GM21515 (cell line): ENCODE results near the gene C5orf24.

Experiments
- ATAC-seq: cut with Tn5 transposase; IDR thresholded peaks from one replicate; pipeline ENCODE4 v1.9.1; 2021; ENCODE audit not compliant: unreplicated experiment

The C5orf24 gene

DNA sequence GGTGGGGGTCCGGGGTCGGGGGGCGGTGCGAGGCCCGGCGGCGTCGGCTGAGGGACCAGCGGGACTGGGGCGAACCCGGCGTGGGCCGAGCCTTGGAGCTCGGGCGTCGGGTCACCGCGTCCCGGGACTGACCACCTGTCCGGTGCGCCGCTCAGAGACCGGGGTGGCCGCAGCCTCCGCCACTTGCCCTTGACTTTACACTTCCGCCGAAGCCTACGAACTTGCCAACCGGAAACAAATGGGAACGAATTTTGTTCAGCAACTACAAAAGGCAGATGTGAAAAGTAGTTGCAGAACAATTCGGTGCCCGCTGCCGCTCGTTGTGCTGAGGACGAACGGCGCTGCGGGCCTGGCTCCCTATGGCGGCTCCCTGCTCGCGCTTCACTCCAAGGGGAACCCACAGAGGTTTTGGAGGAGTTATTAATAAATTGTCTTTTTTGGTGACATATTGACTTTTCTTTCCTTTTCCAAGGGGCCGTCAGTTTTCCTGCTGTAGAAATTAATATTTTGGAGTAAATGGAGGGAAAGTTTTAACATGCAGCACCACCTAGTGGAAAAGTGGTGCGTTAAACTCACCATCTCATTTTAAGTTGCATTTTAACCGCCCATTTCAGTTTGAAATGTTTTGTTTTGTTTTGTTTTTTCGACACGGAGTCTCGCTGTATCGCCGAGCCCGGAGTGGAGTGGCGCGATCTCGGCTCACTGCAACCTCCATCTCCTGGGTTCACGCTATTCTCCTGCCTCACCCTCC is 59.7 kb downstream of the C5orf24 start:
- ATAC-seq, result peak; percentile 38

DNA sequence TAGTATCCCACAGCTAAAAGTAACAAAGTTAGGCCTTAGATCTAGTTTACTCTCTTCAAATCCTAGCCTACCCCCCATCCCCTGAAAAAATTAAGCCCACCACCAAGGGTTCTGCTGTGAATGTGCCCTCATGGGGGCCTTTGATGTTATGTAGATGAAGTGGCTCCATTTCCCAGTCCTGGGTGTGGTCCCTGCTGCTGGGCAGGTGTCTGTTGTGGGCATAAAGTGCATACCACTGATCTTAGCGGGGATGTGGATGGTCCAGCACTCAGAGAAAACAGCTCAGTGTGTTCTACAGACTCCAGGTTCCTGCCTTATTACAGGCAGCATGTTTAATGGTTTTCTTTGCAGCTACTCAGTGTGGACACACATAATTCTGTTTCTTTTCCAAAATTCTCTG is 61.0 kb downstream of the C5orf24 start:
- ATAC-seq, result no peak
